AG08396 (cell line): ENCODE data around the gene GALNT13.
"Not testable (repeated sequence)": the region's sequence is repeated elsewhere in the genome, so short reads cannot be mapped to it uniquely, and the experiment has no call there.

Source experiments
- DNase-seq: peaks from one replicate; pipeline ENCODE4 v3.0.0; 2012; ENCODE audit warnings: low spot score, mixed read lengths

The GALNT13 gene

GRCh38 chr2:154408786-154409185 is 537.1 kb downstream of the GALNT13 start:
- DNase-seq: no peak

GRCh38 chr2:154422251-154422650 is 550.5 kb downstream of the GALNT13 start:
- DNase-seq: no peak

GRCh38 chr2:154425994-154426393 is 554.3 kb downstream of the GALNT13 start:
- DNase-seq: no peak

- DNase-seq: no peak
Observed at GRCh38 chr2:154427453-154427852, 555.7 kb downstream of the GALNT13 start.

GRCh38 chr2:154428022-154428421 is 556.3 kb downstream of the GALNT13 start:
- DNase-seq: no peak

- DNase-seq: no peak
Observed at GRCh38 chr2:154433010-154433409, 561.3 kb downstream of the GALNT13 start.

GRCh38 chr2:154437104-154437503 is 565.4 kb downstream of the GALNT13 start:
- no peak for DNase-seq

GRCh38 chr2:154439156-154439555 is 567.4 kb downstream of the GALNT13 start:
- no peak for DNase-seq

GRCh38 chr2:154443919-154444318 is 572.2 kb downstream of the GALNT13 start:
- no peak for DNase-seq

GRCh38 chr2:154446324-154446723 is 574.6 kb downstream of the GALNT13 start:
- DNase-seq: no peak

- DNase-seq: no peak
Observed at GRCh38 chr2:154447727-154448418, 576.2 kb downstream of the GALNT13 start.

- no peak for DNase-seq
Observed at GRCh38 chr2:154449951-154450658, 578.4 kb downstream of the GALNT13 start.

GRCh38 chr2:154452471-154452870 is 580.7 kb downstream of the GALNT13 start:
- no peak for DNase-seq

GRCh38 chr2:154452906-154453493 is 581.3 kb downstream of the GALNT13 start:
- no peak for DNase-seq

GRCh38 chr2:154455166-154455565 is 583.4 kb downstream of the GALNT13 start:
- no peak for DNase-seq

- no peak for DNase-seq
Observed at GRCh38 chr2:154455866-154456265, 584.1 kb downstream of the GALNT13 start.

- no peak for DNase-seq
Observed at GRCh38 chr2:154457286-154457685, 585.6 kb downstream of the GALNT13 start.

- DNase-seq: no peak
Observed at GRCh38 chr2:154459286-154459685, 587.6 kb downstream of the GALNT13 start.

- DNase-seq: no peak
Observed at GRCh38 chr2:154462634-154463033, 590.9 kb downstream of the GALNT13 start.

GRCh38 chr2:154466226-154466625 is 594.5 kb downstream of the GALNT13 start:
- no peak for DNase-seq

GRCh38 chr2:154470376-154470775 is 598.7 kb downstream of the GALNT13 start:
- DNase-seq: no peak

GRCh38 chr2:154471492-154471891 is 599.8 kb downstream of the GALNT13 start:
- DNase-seq: not testable (repeated sequence)

GRCh38 chr2:154477319-154477718 is 605.6 kb downstream of the GALNT13 start:
- DNase-seq: no peak
